Activated naive CD4-positive, alpha-beta T cell (primary cell): ENCODE results near the gene PTPRN2.
"Not testable (repeated sequence)": the region's sequence is repeated elsewhere in the genome, so short reads cannot be mapped to it uniquely, and the experiment has no call there.

Experiments used
- DNase-seq, 4 experiments: peaks; one replicate each; lab custom pipeline; 2025; lab: John Stamatoyannopoulos, UW

PTPRN2 gene

GRCh38 chr7:157713591-157713990 lies 874.0 kb downstream of the PTPRN2 start:
- DNase-seq: no peak

DNA sequence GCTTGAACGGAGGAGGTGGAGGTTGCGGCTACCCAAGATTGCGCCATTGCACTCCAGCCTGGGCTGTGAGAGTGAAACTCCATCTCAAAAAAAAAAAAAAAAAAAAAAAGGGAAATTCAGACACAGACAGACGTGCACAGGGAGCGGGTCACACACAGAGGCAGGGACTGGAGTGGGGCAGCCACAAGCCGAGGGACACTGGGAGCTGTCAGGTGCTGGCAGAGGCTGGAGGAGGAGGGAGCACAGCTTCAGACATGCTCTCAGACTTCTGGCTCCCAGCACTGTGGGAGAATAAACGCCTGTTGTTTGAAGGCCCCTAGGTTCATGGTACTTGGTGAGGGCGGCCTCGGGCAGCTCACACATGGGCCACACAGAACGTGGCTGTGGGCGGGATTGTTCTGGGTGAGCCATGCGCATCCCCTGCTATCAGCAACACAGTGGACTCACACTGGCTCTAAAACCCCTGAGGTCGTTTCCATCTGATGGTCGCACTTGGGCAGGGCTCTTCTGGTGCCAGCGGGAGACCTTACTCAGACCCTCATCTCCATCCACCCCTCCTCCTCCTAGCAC lies 874.9 kb downstream of the PTPRN2 start:
- DNase-seq: no peak

DNA sequence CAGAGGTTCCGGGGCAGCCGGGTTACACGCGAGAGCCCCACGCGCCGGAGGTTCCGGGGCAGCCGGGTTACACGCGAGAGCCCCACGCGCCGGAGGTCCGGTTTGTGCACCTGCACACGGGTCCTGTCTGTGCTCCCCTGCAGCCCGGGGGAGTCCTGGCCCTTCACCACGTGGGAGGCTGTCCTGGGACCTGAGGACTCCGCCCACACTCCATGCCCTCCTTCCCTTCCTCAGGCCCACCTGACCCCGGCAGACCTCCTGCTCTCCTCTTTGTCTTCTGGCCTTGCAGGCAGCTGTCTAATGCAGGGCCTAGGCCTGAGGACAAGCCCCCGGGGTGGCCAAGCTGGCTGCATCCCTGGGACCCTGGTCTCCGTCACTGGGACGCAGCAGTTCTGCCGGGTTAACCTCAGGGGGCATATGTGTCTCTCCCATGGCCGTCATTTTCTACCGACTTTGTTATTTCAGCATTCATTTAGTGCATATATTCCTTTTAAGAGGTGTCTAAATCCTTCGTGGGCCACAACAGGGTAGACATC lies 876.2 kb downstream of the PTPRN2 start:
- DNase-seq: no peak

- no peak for DNase-seq
Measured at GRCh38 chr7:157710396-157710795, 877.2 kb downstream of the PTPRN2 start.

DNA sequence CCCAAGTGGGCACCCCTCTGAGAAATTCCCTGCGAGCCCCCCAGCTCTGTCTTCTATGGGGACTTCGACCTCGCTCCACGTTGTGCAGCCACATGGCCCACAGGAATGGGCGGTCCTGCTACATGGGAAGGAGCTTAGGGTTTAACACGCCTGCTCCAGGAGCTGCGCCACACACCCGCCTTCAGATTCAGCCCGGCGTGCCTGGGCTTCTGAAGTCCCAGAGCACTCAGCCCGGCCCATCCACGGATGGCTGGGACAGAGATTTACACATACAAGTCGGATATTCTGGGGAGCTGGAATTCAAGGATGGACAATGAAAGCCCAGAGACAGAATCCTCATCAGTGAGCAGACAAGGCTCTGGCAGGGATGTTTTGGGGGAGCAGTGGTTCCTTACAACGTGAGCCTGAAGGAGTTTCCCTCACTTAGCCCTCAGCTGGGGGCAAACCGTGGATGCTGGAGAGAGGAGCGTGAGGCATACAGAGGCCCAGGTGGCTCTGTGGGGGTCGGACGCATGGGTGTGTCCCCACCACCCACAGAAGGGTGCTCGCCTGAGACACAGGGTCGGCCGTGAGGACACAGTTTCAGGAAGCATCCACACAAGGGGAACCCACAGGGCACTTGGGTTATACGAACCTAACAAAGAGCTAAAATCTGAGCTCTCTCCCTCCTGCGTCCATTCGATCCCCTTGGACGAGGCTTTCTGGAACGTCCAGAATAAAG lies 877.9 kb downstream of the PTPRN2 start:
- no peak for DNase-seq

DNA sequence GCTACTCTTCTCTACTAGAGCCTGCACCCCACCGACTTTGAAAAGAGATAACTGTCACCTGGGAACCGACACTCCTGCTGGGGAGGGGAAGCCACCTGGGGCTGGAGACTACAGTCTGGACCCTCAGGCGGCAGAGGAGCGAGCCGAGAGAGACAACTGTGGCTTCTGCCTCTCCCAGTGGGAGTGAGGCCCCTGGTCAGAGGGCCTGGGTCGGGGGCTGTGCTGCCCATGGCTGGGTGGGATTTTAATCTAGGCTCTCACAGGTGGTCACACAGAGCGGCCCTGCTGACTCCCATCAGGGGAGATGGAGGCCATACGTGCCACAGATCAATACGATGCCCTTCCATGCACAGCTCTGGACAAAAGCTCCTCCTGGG lies 878.7 kb downstream of the PTPRN2 start:
- no peak for DNase-seq

DNA sequence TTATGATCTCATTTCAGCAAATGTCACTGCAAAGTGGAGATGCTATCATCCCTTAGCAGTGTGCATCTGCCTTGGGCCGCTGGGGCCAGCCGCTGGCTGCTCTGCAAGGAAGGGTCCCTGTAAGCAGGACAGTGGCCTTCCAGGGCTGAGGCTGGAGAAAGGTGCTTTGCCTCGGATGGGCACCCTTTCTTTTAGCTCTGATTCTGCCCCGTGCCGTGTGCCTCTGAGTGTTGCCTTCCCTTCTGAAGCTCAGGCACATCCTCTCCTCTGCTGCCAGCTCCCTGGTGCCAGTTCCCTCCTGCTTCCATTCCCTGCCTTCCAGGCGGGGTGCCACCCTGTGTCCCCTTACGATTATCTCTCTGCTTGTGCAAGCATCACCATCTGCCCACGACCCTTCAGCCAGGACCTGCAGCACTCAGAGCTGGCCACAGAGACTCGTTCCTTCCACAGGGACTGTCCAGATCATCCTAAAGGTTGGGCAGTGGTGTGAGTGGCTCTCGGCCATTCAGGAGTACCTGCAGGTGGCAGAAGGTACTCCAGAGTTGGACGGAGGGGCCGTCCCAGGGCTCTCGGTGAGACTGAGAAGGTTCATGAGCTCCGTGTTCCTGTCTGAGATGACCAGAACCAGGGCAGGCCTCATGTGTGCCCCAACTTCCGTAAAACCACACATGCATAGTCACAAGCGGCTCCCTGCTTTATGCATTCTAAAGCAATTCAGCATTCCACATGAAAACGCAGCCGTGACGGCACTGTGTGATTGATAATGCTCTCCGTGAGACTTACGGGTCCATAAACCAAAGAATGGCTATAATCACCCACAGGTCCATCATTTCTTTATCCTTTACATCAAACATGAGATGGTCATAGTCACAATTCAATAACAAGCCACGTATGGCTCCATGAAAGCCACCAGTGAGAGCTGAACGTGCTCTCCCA lies 879.4 kb downstream of the PTPRN2 start:
- no peak for DNase-seq

- no peak for DNase-seq
Measured at GRCh38 chr7:157704365-157704764, 883.3 kb downstream of the PTPRN2 start.

GRCh38 chr7:157703534-157704195 lies 884.0 kb downstream of the PTPRN2 start:
- no peak for DNase-seq

DNA sequence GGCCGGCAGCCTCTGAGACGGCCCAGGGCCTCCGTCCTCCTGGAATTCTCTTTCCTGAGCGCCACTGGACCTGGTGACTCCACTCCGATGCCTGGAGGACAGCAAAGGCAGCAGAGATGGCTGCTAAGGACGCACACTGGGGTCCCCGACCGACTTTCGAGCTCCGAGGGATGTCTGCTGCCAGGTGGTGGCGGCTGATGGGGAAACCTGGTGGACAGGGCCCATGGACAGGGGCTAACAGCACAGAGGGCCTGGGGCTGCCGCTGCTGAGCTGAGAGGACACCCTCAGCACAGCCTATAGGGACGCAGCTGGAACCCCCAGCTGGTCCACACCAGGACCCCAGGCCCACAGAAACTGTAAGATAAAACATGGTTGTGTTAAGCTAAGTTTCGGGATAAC lies 884.5 kb downstream of the PTPRN2 start:
- no peak for DNase-seq

DNA sequence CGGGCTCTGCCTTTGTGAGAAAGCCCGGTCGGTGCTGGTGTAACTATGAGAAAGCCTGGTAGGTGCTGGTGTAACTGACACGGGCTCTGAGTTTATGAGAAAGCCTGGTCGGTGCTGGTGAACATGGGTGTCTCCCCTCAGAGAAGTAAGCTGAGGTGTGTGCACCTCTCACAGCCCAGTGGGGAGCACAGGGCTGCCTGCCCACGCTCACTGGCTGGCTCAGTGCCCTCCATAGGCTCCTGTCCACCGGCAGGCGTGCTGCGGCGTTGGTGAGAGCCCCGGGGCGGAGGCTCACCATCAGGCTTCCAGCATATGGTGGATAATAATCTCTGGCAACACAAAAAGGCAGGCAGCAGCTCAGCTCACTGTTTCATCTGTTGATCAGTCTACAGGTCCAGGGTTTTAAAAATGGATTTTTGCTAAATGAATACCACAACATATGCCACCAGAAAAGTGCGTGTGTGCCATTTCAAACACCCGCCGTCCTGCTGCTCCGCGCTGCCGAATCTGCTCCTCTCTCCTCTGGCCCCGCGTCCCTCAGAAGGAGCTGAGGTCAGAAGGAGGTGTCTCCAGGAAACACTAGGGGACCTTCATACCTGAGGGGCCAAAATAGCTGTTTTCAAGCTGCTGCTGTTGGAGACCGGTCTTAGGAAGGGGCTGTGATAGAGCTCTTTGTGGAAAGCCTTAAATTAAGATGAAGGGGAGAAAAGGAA lies 885.2 kb downstream of the PTPRN2 start:
- no peak for DNase-seq

- not testable (repeated sequence) for DNase-seq
Measured at GRCh38 chr7:157701395-157702180, 886.0 kb downstream of the PTPRN2 start.

- no peak for DNase-seq
Measured at GRCh38 chr7:157700231-157701005, 887.2 kb downstream of the PTPRN2 start.

GRCh38 chr7:157699357-157700013 lies 888.1 kb downstream of the PTPRN2 start:
- DNase-seq: no peak

GRCh38 chr7:157697287-157697686 lies 890.3 kb downstream of the PTPRN2 start:
- DNase-seq: not testable (repeated sequence)

- DNase-seq: not testable (repeated sequence)
Measured at GRCh38 chr7:157695609-157696008, 892.0 kb downstream of the PTPRN2 start.

- DNase-seq: no peak
Measured at GRCh38 chr7:157694376-157694665, 893.3 kb downstream of the PTPRN2 start.

GRCh38 chr7:157693521-157694375 lies 893.9 kb downstream of the PTPRN2 start:
- DNase-seq: no peak
